ENCODE data around the gene ROPN1.

ROPN1 gene

GRCh38 chr3:123934250-123934649, 57.7 kb downstream of the ROPN1 start:
- Histone ChIP-seq H3K27ac (no peak overlapping the region), H3K4me3 (no peak overlapping the region)
- no peak for DNase-seq (ENCODE audit: low spot score)
- no peak for TF ChIP-seq CTCF (IDR thresholded peaks at IDR 0.05)

DNA sequence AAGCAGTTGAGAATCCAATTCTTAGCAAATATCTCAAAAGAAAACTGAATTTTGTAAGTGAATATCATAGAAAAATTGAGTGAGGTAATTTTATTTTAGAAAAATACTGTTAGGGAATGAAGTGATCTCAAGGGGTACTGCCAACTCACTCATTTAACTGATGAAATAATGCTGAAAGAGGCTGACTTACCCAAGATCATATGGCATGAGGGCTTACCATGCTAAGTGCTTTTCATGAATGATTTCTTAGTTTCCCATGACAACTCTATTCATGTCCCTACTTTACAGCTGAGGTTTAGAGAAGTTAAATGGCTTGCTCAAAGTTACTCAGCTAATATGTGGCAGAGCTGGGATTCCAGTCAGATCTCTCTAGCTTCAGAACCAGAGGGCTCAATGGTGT, 61.5 kb downstream of the ROPN1 start:
- DNase-seq (ENCODE audit: low spot score): no peak
- TF ChIP-seq CTCF (IDR thresholded peaks at IDR 0.05): no peak
- H3K27ac ChIP-seq: no peak overlapping the region
- no peak overlapping the region for H3K4me3 ChIP-seq

GRCh38 chr3:123929325-123929724, 62.6 kb downstream of the ROPN1 start:
- no peak overlapping the region for H3K4me3 ChIP-seq
- no peak for DNase-seq (ENCODE audit: low spot score)
- no peak for TF ChIP-seq CTCF (IDR thresholded peaks at IDR 0.05)
- no peak overlapping the region for H3K27ac ChIP-seq

- Histone ChIP-seq H3K27ac (no peak overlapping the region), H3K4me3 (no peak overlapping the region)
- DNase-seq (ENCODE audit: low spot score): no peak
- TF ChIP-seq CTCF (IDR thresholded peaks at IDR 0.05): no peak
Measured at GRCh38 chr3:123926396-123926795, 65.5 kb downstream of the ROPN1 start.

GRCh38 chr3:123920868-123921267, 71.1 kb downstream of the ROPN1 start:
- H3K4me3 ChIP-seq: no peak overlapping the region
- H3K27ac ChIP-seq: no peak overlapping the region
- DNase-seq (ENCODE audit: low spot score): no peak
- TF ChIP-seq CTCF (IDR thresholded peaks at IDR 0.05): no peak

DNA sequence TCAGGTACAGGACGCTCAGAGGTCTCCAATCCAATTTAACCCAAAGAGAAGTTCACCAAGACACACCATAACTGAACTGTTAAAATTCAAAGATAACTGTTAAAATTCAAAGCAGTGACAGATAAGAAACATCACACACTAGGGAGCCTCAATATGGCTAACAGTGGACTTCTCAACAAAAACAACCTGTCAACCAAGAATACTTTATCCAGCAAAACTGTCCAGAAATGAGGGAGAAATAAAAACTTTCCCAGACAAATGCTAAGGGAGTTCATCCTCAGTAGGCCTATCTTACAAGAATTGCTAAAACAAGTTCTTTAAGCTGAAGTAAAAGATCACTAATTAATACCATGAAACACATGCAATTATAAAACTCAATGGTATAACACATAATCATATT, 71.5 kb downstream of the ROPN1 start:
- DNase-seq (ENCODE audit: low spot score): no peak
- H3K27ac ChIP-seq: no peak overlapping the region

DNA sequence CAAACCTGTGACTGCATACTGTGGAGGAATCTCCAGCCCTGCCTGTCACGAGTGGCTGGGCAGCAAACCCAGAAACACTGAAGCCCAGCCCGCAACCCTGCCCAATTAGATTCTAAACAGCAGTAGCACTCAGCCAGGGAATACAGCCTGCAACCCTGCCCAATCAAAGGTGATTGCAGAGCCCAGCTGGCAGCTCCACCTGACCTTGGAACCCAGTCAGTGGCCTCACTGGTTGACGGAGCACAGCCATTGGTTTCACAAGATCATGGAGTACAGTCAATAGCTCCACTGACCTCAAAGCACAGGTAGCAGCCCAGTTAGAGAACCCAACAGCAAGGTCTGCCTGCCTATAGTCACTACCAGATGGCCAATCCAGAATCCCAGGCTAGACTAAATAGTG, 72.6 kb downstream of the ROPN1 start:
- DNase-seq (ENCODE audit: low spot score): no peak
- no peak overlapping the region for H3K4me3 ChIP-seq

More for the DNA sequence above, 71.5 kb downstream of the ROPN1 start:
- no peak overlapping the region for H3K4me3 ChIP-seq
- TF ChIP-seq CTCF (IDR thresholded peaks at IDR 0.05): no peak

More for the DNA sequence above, 72.6 kb downstream of the ROPN1 start:
- no peak overlapping the region for H3K27ac ChIP-seq
- no peak for TF ChIP-seq CTCF (IDR thresholded peaks at IDR 0.05)
